Activated T-cell treated with anti-CD3 and anti-CD28 coated beads for 4 hours (primary cell): ENCODE data around the gene UGT2B17.
"Not testable (repeated sequence)": the region's sequence is repeated elsewhere in the genome, so short reads cannot be mapped to it uniquely, and the experiment has no call there.

Experiments
- DNase-seq: peaks from one replicate; pipeline ENCODE4 v3.0.0-alpha.2; 2020

UGT2B17 gene

GRCh38 chr4:68568535-68568934 is 7.6 kb downstream of the UGT2B17 start:
- not testable (repeated sequence) for DNase-seq

DNA sequence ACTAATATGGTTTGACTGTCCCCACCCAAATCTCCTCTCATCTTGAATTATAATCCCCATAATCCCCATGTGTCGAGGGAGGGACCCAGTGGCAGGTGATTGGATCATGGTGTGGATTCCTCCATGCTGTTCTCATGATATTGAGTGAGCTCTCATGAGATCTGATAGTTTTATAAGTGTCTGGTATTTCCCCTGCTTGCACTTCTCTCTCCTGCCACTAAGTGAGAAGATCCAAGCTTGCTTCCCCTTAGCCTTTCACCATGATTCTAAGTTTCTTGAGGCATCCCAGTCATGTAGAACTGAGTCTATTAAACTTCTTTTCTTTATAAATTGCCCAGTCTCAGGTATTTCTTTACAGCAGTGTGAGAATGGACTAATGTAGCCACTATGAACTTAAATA is 9.8 kb downstream of the UGT2B17 start:
- not testable (repeated sequence) for DNase-seq

GRCh38 chr4:68565082-68565481 is 11.0 kb downstream of the UGT2B17 start:
- not testable (repeated sequence) for DNase-seq

DNA sequence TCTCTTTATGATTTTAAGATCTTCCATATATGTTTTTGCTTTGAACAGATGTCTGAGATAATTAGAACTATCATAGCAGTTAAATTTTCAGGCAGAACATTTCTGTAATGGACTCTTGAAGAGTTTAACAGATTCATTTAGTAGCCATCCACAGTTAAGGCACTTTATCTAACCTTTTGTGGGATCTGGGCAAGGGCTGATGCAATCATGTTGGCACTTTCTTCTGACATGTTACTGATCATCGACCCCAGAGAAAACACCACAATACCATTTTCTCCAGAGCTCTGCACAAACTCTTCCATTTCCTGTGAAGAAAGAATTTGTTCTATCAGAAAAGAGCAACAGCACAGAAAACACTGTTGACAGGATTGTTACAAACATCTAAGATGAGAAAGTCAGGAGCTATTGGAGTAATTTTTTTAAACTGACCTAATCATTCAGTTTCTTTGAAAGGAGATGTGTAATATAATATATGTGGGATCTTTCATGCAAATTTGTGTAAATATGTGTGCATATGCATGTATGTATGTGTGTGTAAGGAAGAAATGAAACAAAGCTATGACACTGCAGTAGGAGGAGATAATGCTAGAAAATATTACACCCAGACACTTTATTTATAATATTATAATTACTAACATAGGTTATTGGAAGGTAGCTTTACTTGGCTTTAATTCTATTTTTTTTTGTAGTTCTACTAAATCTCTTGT is 15.6 kb downstream of the UGT2B17 start:
- not testable (repeated sequence) for DNase-seq

DNA sequence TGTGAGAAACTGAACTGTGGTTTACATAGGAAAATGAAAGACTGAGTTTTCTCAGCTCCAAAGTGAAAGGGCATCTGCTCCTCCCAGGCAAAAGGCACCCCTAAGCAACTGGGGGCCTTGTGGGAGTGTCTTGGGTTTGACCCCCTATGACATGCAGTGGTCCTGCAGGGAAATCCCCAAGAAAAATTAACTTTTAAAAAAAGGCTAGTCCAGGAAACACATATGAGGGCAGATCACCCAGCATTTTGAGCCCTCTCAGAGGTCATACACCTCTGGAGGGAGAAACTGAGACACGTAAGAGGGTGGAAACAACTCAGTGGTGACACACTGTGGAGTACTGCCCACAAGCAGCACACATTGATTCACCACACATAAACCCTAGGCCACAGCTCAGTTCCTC is 22.3 kb downstream of the UGT2B17 start:
- not testable (repeated sequence) for DNase-seq

- DNase-seq, result not testable (repeated sequence)
Observed at GRCh38 chr4:68552818-68553811, 23.0 kb downstream of the UGT2B17 start.

DNA sequence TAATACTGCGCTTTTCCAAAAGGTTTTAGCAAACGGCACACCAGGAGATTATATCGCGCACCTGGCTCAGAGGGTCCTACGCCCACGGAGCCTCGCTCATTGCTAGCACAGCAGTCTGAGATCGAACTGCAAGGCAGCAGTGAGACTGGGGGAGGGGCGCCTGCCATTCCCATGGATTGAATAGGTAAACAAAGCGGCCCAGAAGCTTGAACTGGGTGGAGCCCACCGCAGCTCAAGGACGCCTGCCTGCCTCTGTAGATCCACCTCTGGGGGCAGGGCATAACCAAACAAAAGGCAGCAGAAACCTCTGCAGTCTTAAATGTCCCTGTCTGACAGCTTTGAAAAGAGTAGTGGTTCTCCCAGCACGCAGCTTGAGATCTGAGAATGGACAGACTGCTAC is 33.4 kb downstream of the UGT2B17 start:
- not testable (repeated sequence) for DNase-seq

- DNase-seq, result no peak
Observed at GRCh38 chr4:68536375-68536774, 39.7 kb downstream of the UGT2B17 start.

DNA sequence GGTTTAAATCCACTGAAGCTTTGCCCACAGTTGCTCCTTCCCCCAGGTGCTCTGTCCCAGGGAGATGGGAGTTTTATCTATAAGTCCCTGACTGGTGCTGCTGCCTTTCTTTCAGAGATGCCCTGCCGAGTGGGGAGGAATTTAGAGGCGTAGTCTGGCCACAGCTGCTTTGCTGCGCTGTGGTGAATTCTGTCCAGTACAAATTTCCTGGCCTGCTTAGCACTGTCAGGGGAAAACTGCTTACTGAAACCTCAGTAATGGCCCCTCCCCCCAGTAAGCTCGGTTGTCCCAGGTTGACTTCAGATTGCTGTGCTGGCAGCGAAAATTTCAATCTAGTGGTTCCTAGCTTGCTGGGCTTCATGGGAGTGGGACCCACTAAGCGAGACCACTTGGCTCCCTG is 40.1 kb downstream of the UGT2B17 start:
- no peak for DNase-seq

DNA sequence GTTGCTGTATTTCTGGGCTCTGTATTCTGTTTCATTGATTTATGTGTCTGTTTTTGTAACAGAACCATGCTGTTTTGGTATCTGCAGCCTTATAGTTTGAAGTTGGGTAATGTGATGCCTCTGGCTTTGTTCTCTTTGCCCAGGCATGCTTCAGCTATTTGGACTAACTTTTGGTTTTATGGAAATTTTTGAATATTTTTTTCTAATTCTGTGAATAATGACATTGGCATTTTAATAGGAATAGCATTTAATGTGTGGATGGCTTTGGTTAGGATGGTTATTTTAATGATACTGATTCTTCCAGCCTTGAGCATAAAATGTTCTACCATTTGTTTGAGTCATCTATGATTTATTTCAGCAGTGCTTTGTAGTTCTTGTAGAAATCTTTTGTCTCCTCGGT is 53.9 kb downstream of the UGT2B17 start:
- not testable (repeated sequence) for DNase-seq

DNA sequence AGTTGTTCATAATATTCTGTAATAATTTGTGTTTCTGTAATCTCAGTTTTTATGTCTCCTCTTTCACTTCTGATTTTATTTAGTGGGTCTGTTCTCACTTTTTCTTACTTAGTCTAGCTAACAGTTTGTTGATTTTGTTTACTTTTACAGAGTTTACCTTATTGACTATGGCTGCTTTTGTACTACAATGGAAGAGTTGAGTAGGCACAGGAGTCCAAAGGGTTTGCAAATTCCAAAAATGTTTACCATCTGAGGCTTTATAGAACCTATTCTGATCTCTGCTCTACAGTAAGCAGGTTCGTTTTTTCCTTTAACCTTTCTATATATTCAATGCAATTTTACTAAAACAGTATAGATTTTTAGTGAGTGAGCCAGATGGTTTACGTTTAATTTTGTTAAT is 55.1 kb downstream of the UGT2B17 start:
- DNase-seq, result no peak

DNA sequence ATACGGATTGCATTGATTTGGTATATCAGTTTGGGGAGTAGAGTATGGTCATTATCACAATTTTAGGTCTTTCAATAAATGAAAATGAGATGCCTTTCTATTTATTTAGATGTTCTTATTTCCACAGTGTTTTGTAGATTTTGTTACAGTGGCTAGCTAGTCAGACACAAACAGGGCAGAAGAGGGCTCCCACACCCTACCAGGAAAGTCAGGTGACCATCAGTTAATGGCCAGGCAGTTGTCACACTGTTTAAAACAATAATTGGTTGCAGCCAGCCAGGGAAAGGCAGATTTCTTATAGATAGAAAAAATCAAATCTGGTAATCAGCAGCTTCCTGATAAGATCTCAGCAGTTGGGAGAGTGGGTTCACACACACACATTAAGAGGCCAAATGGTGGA is 57.2 kb downstream of the UGT2B17 start:
- no peak for DNase-seq

- DNase-seq, result not testable (repeated sequence)
Observed at GRCh38 chr4:68505452-68505851, 70.7 kb downstream of the UGT2B17 start.

DNA sequence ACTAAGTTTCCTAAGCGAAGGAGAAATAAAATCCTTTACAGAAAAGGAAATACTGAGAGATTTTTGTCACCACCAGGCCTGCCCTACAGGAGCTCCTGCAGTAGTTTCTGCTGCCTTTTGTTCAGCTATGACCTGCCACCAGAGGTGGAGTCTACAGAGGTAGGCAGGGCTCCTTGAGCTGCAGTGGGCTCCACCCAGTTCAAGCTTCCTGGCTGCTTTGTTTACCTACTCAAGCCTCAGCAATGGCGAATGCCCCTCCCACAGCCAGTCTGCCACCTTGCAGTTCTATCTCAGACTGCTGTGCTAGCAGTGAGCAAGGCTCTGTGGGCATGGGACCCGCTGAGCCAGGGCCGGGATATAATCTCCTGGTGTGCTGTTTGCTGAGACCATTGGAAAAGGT is 71.3 kb downstream of the UGT2B17 start:
- not testable (repeated sequence) for DNase-seq

GRCh38 chr4:68503462-68503861 is 72.7 kb downstream of the UGT2B17 start:
- DNase-seq, result not testable (repeated sequence)

GRCh38 chr4:68499021-68499420 is 77.1 kb downstream of the UGT2B17 start:
- DNase-seq, result no peak

DNA sequence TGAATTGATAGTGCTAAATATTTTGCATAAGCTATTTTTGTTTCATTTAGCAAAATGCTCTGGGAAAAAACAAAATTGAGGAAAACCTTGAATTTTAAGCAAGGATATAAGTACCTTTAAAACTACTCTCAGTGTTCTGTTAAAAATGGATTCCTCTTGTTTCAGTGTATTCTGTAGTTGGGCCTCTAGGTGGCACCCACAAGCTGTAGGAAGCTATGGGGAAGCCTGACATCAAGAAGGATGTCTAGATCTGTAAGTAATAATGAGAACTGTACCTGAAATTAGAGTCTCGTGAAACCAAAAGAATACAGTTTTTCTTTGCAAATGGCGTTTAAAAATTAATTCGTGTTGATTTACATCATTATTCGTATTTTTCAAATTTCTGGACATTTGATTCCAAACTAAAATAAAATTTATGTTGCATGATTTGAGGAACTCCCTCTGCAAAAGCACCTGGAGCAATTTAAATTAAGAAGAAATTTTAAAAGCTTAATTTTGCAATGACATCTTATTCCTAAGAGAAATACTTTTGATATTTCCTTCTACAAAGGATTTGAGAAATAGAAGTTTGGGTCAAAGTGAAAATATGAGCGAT is 77.6 kb downstream of the UGT2B17 start:
- peak; percentile 34 for DNase-seq

DNA sequence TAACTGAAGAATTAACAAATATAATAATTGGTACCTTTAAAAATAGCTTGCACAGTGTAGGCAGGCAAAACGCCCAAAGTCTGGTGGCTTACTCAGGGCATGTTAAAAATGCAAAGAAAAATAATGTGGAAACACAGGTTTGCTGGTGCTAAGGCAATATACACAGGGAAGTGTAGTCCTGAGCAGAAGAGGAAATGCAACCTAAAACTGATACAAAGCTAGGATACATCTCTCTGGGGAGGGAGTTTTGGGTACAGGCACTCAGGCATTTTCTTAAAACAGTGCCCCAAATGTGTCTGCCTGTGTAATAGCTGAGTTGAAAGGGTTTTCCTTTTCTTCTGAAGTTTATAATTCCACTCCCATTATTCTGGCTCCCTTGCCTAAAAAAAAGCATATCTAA is 81.4 kb downstream of the UGT2B17 start:
- DNase-seq, result no peak

GRCh38 chr4:68490826-68491457 is 85.2 kb downstream of the UGT2B17 start:
- DNase-seq, result no peak

GRCh38 chr4:68489338-68489737 is 86.8 kb downstream of the UGT2B17 start:
- no peak for DNase-seq
